K562 (cell line): ENCODE measurements around the gene KMO. TPM values are rescaled to one million over a fixed set of nuclear protein-coding genes. Genes with fewer than 3 reads are reported as not detected.

ENCODE experiments used
- ATAC-seq: fragments of 200-7000 bp; cut with Tn5 transposase; 3 replicates; pipeline ENCODE4 v1.9.1; 2020; ENCODE audit warnings: moderate library complexity
- BruUV-seq: library from RNA; stranded (reverse); fragments of 400-500 nt; replicated peaks from 2 replicates; lab custom pipeline; 2021; lab: Mats Ljungman, UMichigan
- CTCF ChIA-PET: fragments of 300-600 bp; formaldehyde crosslinking; extraction: SDS; loops from one replicate; lab custom pipeline; 2021; ENCODE audit warnings: low intra/inter-chr PET ratio; lab: Yijun Ruan, JAX
- POLR2A ChIA-PET: fragments of 300-600, 350-650 bp; sonication (Branson Sonifier 250); formaldehyde crosslinking; extraction: SDS; loops from one replicate; lab custom pipeline; 2021; ENCODE audit warnings: antibody characterized with exemption, inconsistent platforms; lab: Yijun Ruan, JAX
- DNase-seq, 4 experiments: peaks; one replicate each; pipeline versions ENCODE4 v3.0.0 to v3.0.0-alpha.2; 2011 to 2018; ENCODE audit warnings: low spot score in 3 of 4, mixed read lengths in 3 of 4; ENCODE audit errors: extremely low read depth in 1 of 4
- FAIRE-seq: peaks from 2 replicates; lab custom pipeline; 2011; peaks lifted over from hg19 to GRCh38; lab: Jason Lieb, UNC
- H2AFZ ChIP-seq: 2 replicates; pipeline ENCODE4 v1.6.0; 2011; ENCODE audit warnings: low read depth, low read length, control low read depth, inconsistent platforms
- H3K27ac ChIP-seq: fragments of 200-600 bp; 3 replicates; pipeline ENCODE4 v1.8.0; 2011; ENCODE audit warnings: low read depth, mild to moderate bottlenecking, control low read depth, inconsistent platforms, low read length, moderate library complexity, mixed read lengths; ENCODE audit errors: extremely low read depth
- H3K27me3 ChIP-seq, 2 experiments: fragments of 300-600 bp in 1 of 2; 2 replicates in 1 of 2; 3 replicates in 1 of 2; pipeline versions ENCODE4 v1.6.0 to v1.8.0; 2011; ENCODE audit warnings: inconsistent platforms in 2 of 2, low read length in 2 of 2, mild to moderate bottlenecking in 1 of 2, mixed read lengths in 1 of 2, moderate library complexity in 1 of 2; ENCODE audit not compliant: control insufficient read depth in 2 of 2, insufficient read depth in 2 of 2
- H3K36me3 ChIP-seq: fragments of 300-600 bp; 3 replicates; pipeline ENCODE4 v1.8.0; 2011; ENCODE audit warnings: mild to moderate bottlenecking, low read length, inconsistent platforms; ENCODE audit not compliant: control insufficient read depth, insufficient read depth
- H3K4me1 ChIP-seq, 2 experiments: fragments of 200-600 bp in 1 of 2; replicated peaks in 1 of 2; 2 replicates in 1 of 2; 3 replicates in 1 of 2; pipeline versions ENCODE4 v1.5.1 to v1.8.0; 2011; ENCODE audit warnings: inconsistent platforms in 2 of 2, low read length in 2 of 2, mild to moderate bottlenecking in 1 of 2, mixed read lengths in 1 of 2, moderate library complexity in 1 of 2; ENCODE audit not compliant: control insufficient read depth in 2 of 2, insufficient read depth in 2 of 2
- H3K4me2 ChIP-seq: 2 replicates; pipeline ENCODE4 v1.6.1; 2011; ENCODE audit warnings: low read length, control low read depth, inconsistent platforms, mixed read lengths; ENCODE audit not compliant: insufficient read depth
- H3K4me3 ChIP-seq: fragments of 200-600 bp; sonication (generic), shearing (Covaris generic); 2 replicates; pipeline ENCODE4 v1.5.1; 2016; ENCODE audit warnings: control low read depth, inconsistent platforms
- H3K79me2 ChIP-seq: fragments of 200-600 bp; 3 replicates; pipeline ENCODE4 v1.8.0; 2011; ENCODE audit warnings: low read length, inconsistent platforms; ENCODE audit not compliant: control insufficient read depth, insufficient read depth
- H3K9ac ChIP-seq, 2 experiments: 2 replicates each; pipeline versions ENCODE4 v1.6.0 to v1.6.1; 2011; ENCODE audit warnings: low read depth in 2 of 2, low read length in 2 of 2, control low read depth in 1 of 2, inconsistent platforms in 1 of 2, mild to moderate bottlenecking in 1 of 2, mixed read lengths in 1 of 2; ENCODE audit not compliant: insufficient read depth in 1 of 2
- H3K9me1 ChIP-seq: one replicate; pipeline ENCODE4 v1.6.0; 2011; ENCODE audit warnings: inconsistent platforms, mild to moderate bottlenecking, low read length, moderate library complexity; ENCODE audit not compliant: control insufficient read depth, insufficient read depth
- H3K9me3 ChIP-seq: replicated peaks from 2 replicates; pipeline ENCODE4 v1.5.1; 2011; ENCODE audit warnings: low read depth, low read length, inconsistent platforms; ENCODE audit not compliant: control insufficient read depth, insufficient read depth
- H4K20me1 ChIP-seq: replicated peaks from 2 replicates; pipeline ENCODE4 v1.6.1; 2011; ENCODE audit warnings: low read length, inconsistent platforms, mixed read lengths; ENCODE audit not compliant: control insufficient read depth, insufficient read depth
- ARID2 ChIP-seq: fragments of 450-650 bp; IDR thresholded peaks from 2 replicates; pipeline ENCODE4 v1.6.1; 2017; ENCODE audit warnings: antibody characterized with exemption, mild to moderate bottlenecking
- BMI1 ChIP-seq: fragments of 150-350 bp; IDR thresholded peaks from 2 replicates; pipeline ENCODE4 v1.6.1; 2014; ENCODE audit warnings: low read length
- COPS2 ChIP-seq: fragments of 450-650 bp; conservative IDR thresholded peaks from 2 replicates; pipeline ENCODE4 v1.6.1; 2016; ENCODE audit warnings: mild to moderate bottlenecking, moderate library complexity
- ETV5 ChIP-seq: sonication (generic); formaldehyde crosslinking; IDR thresholded peaks from 2 replicates; pipeline ENCODE4 v1.4.0; 2020; ENCODE audit warnings: low read depth, mild to moderate bottlenecking, missing genetic modification reagents
- FOXA3 ChIP-seq, 2 experiments: fragments of 450-650 bp in 1 of 2; sonication (generic) in 1 of 2; formaldehyde crosslinking; IDR thresholded peaks in 1 of 2; conservative IDR thresholded peaks in 1 of 2; 2 replicates each; pipeline versions ENCODE4 v1.4.0 to v1.8.0; 2020 to 2022; ENCODE audit warnings: mild to moderate bottlenecking in 2 of 2, missing genetic modification reagents in 1 of 2
- HNRNPLL ChIP-seq: fragments of 200-400 bp; formaldehyde crosslinking; IDR thresholded peaks from 2 replicates; pipeline ENCODE4 v1.6.1; 2017; ENCODE audit warnings: low read length, low read depth, mild to moderate bottlenecking; ENCODE audit not compliant: poor library complexity, severe bottlenecking
- PURB ChIP-seq: sonication (generic); formaldehyde crosslinking; IDR thresholded peaks from 2 replicates; pipeline ENCODE4 v1.9.0; 2021; ENCODE audit warnings: low read depth, mild to moderate bottlenecking, missing genetic modification reagents
- TBL1XR1 ChIP-seq, 2 experiments: IDR thresholded peaks; 2 replicates each; pipeline ENCODE4 v1.6.1; 2012; ENCODE audit warnings: improper control_type of control experiment in 2 of 2, low read length in 2 of 2, mild to moderate bottlenecking in 1 of 2
- ZNF143 ChIP-seq: sonication (generic); formaldehyde crosslinking; IDR thresholded peaks from 2 replicates; pipeline ENCODE4 v1.9.0; 2022; ENCODE audit warnings: mild to moderate bottlenecking, missing genetic modification reagents
- WGBS: fragments of 100-300 bp; shearing (Covaris generic); methylation state at CpG from one replicate; pipeline ENCODE4 v1.1.6; 2016; ENCODE audit warnings: low coverage, mixed read lengths; ENCODE audit not compliant: insufficient coverage; ENCODE audit errors: missing lambda C conversion rate; 5-methylcytosine and 5-hydroxymethylcytosine counted together
- in situ Hi-C: fragments of 300-500 bp; cut with MboI; formaldehyde crosslinking; loops from 4 replicates; pipeline ENCODE4 v1.15.0; 2018; ENCODE audit warnings: inconsistent platforms, mixed read lengths
- intact Hi-C: fragments of 100-400 bp; cut with micrococcal nuclease; formaldehyde crosslinking; loops from 2 replicates; pipeline ENCODE4 v1.14.2; 2022
- polyA plus RNA-seq, 8 experiments: library from polyadenylated mRNA; depleted of rRNA in 4 of 8; stranded (reverse) in 5 of 8; unstranded in 3 of 8; fragments of >200 nt; fragmentation: Nextera tagmentation in 2 of 8; fragmentation: Illumina TruSeq in 1 of 8; extraction: Ambion mirVana in 2 of 8; extraction: Trizol in 1 of 8; gene quantifications; 2 replicates each; pipeline versions ENCODE4 v1.2.1 to v1.2.3, GENCODE V29; 2011 to 2014; ENCODE audit warnings: inconsistent platforms in 1 of 8, missing spikeins in 1 of 8
- total RNA-seq, 7 experiments: library from RNA; depleted of rRNA in 6 of 7; stranded (reverse); fragments of >200 nt in 6 of 7; fragmentation: Illumina TruSeq in 2 of 7; extraction: Trizol in 2 of 7; gene quantifications; 2 replicates each; pipeline versions ENCODE4 v1.2.1 to v1.2.3, GENCODE V29; 2011 to 2021; ENCODE audit warnings: low replicate concordance in 1 of 7

Gene KMO
- total and polyA plus RNA-seq, 9 of the 15 experiments (the other 6 are each of a cell fraction or from before 2014, with no cell fraction given) = 0.01 to 0.11 (median 0.01) TPM; not detected in 6

- no peak for TF ChIP-seq COPS2
These were observed 12.1 kb upstream of the KMO start (continued) for GRCh38 chr1:241520080-241520465.

DNA sequence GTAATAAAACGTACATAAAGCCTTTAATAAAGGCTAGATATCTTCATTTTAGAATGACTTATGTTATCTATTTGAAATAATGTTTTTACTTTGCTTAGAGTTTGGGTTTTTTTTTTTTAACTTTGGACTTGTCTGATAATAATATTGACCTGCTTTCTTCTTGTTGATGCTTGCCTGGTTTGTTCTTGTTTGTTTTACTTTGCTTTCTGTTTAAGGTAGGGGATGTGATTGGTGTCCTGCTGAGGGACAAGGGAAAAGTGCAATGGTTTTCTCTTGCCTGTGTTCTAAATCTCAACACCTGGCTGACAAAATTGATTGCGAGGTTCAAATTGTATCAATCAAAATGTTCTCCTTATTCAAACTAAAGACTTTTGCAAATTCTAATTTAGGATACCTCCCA is 10.5 kb upstream of the KMO start:
- FAIRE-seq = no peak
- TF ChIP-seq TBL1XR1 (IDR thresholded peaks at IDR 0.05; ENCODE audit: low read length in 2 of 2) (no peak), PURB (no peak), ZNF143 (CRISPR knock-in tag) (no peak), ARID2 (no peak), BMI1 (no peak), ETV5 (no peak), HNRNPLL (no peak), FOXA3 (CRISPR knock-in tag; conservative IDR thresholded peaks at IDR 0.05 in 1 of 2, IDR thresholded peaks at IDR 0.05 in 1 of 2) (no peak)
- TF ChIP-seq, all 486 proteins: peak for 0
- peaks cover 5% of the 10 kb centered on the region; the same call in 1 of the 3 replicates for H3K36me3 ChIP-seq
- CTCF ChIA-PET = no interaction called here
- no peaks in the 10 kb centered on the region for H3K27me3 ChIP-seq
- no TSS peak for BruUV-seq
- H4K20me1 ChIP-seq = no peaks in the 10 kb centered on the region
- intact Hi-C loops (no loop called here), in situ Hi-C loops (loop anchor here (10.0 kb wide), 1 partner anchor 313 kb away; no protein-coding TSS in a partner anchor)
- no peak overlapping the region for H3K27ac ChIP-seq
- H3K9me1 ChIP-seq = no peaks in the 10 kb centered on the region
- ATAC-seq (no peak), DNase-seq (no peak)
- H3K79me2 ChIP-seq = peaks cover 29% of the 10 kb centered on the region
- no peaks in the 10 kb centered on the region for H3K9me3 ChIP-seq
- no peak overlapping the region for H3K4me2 ChIP-seq
- peaks cover 0 to 7% of the 10 kb centered on the region in 2 experiments; a peak in 2 of 5 replicates for H3K4me1 ChIP-seq
- WGBS = 64% methylated on average over 2 of the region's 2 CpGs
- no peak overlapping the region for H3K4me3 ChIP-seq
- POLR2A ChIA-PET = no interaction called here
- no peak overlapping the region for H3K9ac ChIP-seq
- H2AFZ ChIP-seq = no peak overlapping the region
